Keratinocyte (primary cell): ENCODE data around the gene LPCAT4.

Experiments
- CTCF ChIP-seq, 3 experiments: IDR thresholded peaks in 1 of 3; conservative IDR thresholded peaks in 1 of 3; optimal IDR thresholded peaks in 1 of 3; 2 replicates in 2 of 3; 3 replicates in 1 of 3; pipeline versions ENCODE3 to v1.5.1; 2011; ENCODE audit warnings: low read length in 3 of 3, mild to moderate bottlenecking in 3 of 3, moderate library complexity in 2 of 3, control low read depth in 1 of 3, inconsistent platforms in 1 of 3; ENCODE audit not compliant: insufficient read depth in 2 of 3; ENCODE audit errors: extremely low read depth in 1 of 3
- EZH2 ChIP-seq: IDR thresholded peaks from one replicate; pipeline ENCODE4 v1.6.1; 2012; ENCODE audit warnings: inconsistent platforms, mild to moderate bottlenecking, low read length, moderate library complexity

- TF ChIP-seq EZH2 = no peak
- no peak for TF ChIP-seq CTCF (optimal IDR thresholded peaks at IDR 0.05 in 1 of 3, IDR thresholded peaks at IDR 0.05 in 1 of 3, conservative IDR thresholded peaks at IDR 0.05 in 1 of 3; ENCODE audit: extremely low read depth in 1 of 3, insufficient read depth in 2 of 3, low read length in 3 of 3)
Measured at GRCh38 chr15:34365836-34366235, 1.2 kb downstream of the LPCAT4 start.
